ENCODE results near the gene SEC14L6. TPM values are rescaled to one million over a fixed set of nuclear protein-coding genes. Genes with fewer than 3 reads are reported as not detected.
A peak's percentile ranks its signal among the peaks of the same experiment; 100 is the strongest.

The SEC14L6 gene
- total and polyA plus RNA-seq, 9 of the 15 experiments (the other 6 are each of a cell fraction or from before 2014, with no cell fraction given), result 0.29 to 6.1 (median 1.9) TPM

- POLR2A ChIA-PET, result interaction anchor here (0.6 to 1.2 kb wide), 2 partner anchors 8 kb away, joined by 3 read pairs; no protein-coding TSS in a partner anchor
- no peaks in the 10 kb centered on the region for H3K79me2 ChIP-seq (ENCODE audit: control insufficient read depth, insufficient read depth, low read length)
- no TSS peak for BruUV-seq (replicated peaks)
- intact Hi-C loops (cut with micrococcal nuclease) (no loop called here), in situ Hi-C loops (cut with MboI) (no loop called here)
- CTCF ChIA-PET (ENCODE audit: low intra/inter-chr PET ratio), result no interaction called here
- no peak for TF ChIP-seq CSDE1 (IDR thresholded peaks at IDR 0.05)
- TF ChIP-seq, protein P1, sequence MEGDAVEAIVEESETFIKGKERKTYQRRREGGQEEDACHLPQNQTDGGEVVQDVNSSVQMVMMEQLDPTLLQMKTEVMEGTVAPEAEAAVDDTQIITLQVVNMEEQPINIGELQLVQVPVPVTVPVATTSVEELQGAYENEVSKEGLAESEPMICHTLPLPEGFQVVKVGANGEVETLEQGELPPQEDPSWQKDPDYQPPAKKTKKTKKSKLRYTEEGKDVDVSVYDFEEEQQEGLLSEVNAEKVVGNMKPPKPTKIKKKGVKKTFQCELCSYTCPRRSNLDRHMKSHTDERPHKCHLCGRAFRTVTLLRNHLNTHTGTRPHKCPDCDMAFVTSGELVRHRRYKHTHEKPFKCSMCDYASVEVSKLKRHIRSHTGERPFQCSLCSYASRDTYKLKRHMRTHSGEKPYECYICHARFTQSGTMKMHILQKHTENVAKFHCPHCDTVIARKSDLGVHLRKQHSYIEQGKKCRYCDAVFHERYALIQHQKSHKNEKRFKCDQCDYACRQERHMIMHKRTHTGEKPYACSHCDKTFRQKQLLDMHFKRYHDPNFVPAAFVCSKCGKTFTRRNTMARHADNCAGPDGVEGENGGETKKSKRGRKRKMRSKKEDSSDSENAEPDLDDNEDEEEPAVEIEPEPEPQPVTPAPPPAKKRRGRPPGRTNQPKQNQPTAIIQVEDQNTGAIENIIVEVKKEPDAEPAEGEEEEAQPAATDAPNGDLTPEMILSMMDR (IDR thresholded peaks at IDR 0.05 in 2 of 3, conservative IDR thresholded peaks at IDR 0.05 in 1 of 3; ENCODE audit: insufficient read depth in 2 of 3, low read depth in 1 of 3, low read length in 3 of 3), result peak in 1 of 3 experiments; percentile 12; a peak in 1 of 6 replicates
- no peaks in the 10 kb centered on the region for H3K9me3 ChIP-seq (replicated peaks; ENCODE audit: control insufficient read depth, insufficient read depth, low read depth, low read length)
- H3K4me3 ChIP-seq, result no peak overlapping the region
- H3K4me1 ChIP-seq (replicated peaks in 1 of 2; ENCODE audit: control insufficient read depth in 2 of 2, insufficient read depth in 2 of 2, low read length in 2 of 2), result peaks cover 0 to 24% of the 10 kb centered on the region in 2 experiments; a peak in 3 of 5 replicates
- no peaks in the 10 kb centered on the region for H3K36me3 ChIP-seq (ENCODE audit: control insufficient read depth, insufficient read depth, low read length)
- H3K9me1 ChIP-seq (ENCODE audit: control insufficient read depth, insufficient read depth, low read length), result no peaks in the 10 kb centered on the region
- no peak for ATAC-seq
- H3K27ac ChIP-seq (ENCODE audit: extremely low read depth, low read depth, low read length), result no peak overlapping the region
- no peak overlapping the region for H3K9ac ChIP-seq (ENCODE audit: insufficient read depth in 1 of 2, low read depth in 2 of 2, low read length in 2 of 2)
- H3K4me2 ChIP-seq (ENCODE audit: insufficient read depth, low read length), result no peak overlapping the region
- DNase-seq (ENCODE audit: extremely low read depth in 1 of 4, low spot score in 3 of 4), result no peak
- no peaks in the 10 kb centered on the region for H3K27me3 ChIP-seq (ENCODE audit: control insufficient read depth in 2 of 2, insufficient read depth in 2 of 2, low read length in 2 of 2)
- 81% methylated on average over 31 of the region's 73 CpGs for WGBS (ENCODE audit: insufficient coverage, low coverage, missing lambda C conversion rate)
- FAIRE-seq, result no peak
- H2AFZ ChIP-seq (ENCODE audit: low read depth, low read length), result no peak overlapping the region
- H4K20me1 ChIP-seq (replicated peaks; ENCODE audit: control insufficient read depth, insufficient read depth, low read length), result no peaks in the 10 kb centered on the region
These were observed 9.0 kb upstream of the SEC14L6 start for GRCh38 chr22:30555282-30556210.
